DMS79 treated with DMSO at 0.1 percent for 48 hours (cell line): Measurements from ENCODE around the gene MLKL.
"Not testable (repeated sequence)": the region's sequence is repeated elsewhere in the genome, so short reads cannot be mapped to it uniquely, and the experiment has no call there.

Experiments
- DNase-seq: peaks from one replicate; lab custom pipeline; 2025; lab: John Stamatoyannopoulos, UW

MLKL gene

DNA sequence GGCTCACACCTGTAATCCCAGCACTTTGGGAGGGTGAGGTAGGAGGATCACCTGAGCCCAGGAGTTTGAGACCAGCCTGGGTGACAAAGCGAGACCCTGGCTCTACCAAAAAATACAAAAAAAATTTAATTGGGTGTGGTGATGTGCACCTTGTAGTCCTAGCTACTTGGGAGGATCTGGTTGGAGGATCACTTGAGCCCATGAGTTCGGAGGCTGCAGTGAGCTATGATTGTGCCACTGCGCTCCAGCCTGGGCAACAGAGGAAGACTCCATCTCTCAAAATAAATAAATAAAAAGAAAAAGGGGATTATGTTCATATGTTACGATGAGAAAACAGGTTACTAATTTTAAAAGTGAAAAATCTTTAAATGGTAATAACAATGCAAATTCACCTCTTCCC lies 996 bp downstream of the MLKL start:
- DNase-seq: no peak

DNA sequence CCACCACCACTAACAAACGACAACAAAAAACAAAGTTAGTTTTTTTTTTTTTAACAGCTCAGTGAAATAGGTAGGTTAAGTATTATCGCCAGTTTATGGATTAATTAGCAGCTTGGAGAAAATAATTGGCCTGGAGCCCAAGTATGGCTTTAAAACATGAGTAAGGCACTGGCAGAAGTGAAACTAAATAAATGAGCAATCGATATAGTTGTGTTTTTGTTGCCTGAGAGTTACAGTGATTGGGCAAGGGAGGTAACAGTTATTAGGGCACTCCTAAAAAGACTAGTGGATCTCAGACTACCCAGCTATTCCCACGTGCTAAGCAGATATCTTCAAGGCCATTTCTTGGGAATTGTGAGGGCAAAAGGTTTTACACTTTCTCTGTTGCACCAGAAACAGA lies 2.4 kb downstream of the MLKL start:
- DNase-seq: no peak

DNA sequence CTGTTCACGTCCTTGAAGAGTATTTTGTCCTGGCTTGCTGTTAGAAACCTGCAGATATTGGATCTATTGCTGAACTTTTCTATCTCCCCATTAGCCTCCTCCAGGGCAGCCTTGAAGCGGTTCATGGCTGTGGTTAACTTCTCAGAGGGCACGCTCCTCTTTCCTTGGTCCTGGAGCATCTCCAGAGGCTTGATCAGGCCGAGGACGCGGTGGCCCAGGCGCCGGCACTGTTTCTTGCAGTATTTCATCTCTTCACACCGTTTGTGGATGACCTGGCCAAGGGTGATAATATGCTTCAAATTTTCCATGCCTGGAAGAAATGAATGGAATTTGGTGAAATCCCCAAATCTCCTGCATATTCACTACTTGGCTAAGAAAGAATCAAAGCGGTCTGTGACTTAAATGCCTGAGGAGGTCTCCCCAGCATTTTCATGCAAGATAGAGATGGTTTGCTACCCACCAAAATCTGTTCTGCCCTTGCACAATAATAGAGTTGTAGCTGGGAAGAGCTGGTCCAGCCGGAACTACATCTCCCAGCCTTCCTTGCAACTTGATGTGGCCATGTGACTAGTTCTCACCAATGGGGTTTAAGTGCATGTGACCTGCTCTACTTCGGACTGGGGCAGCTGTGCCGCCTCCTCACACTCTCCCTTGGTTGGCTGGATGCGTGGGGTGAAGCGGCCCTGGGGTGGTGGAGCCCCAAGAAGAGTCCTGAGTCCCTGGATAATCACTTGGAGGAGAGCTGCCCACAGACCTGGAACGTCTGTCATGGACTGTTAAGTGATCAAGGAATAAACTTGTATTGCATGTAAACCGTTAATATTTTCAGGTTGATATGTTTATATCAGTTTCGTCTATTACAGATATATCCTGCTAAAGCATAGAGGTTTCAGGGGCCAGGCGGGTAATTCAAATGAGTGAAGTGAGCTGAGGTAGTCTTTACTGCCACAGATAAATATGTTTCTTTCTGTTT lies 4.9 kb downstream of the MLKL start:
- no peak for DNase-seq

DNA sequence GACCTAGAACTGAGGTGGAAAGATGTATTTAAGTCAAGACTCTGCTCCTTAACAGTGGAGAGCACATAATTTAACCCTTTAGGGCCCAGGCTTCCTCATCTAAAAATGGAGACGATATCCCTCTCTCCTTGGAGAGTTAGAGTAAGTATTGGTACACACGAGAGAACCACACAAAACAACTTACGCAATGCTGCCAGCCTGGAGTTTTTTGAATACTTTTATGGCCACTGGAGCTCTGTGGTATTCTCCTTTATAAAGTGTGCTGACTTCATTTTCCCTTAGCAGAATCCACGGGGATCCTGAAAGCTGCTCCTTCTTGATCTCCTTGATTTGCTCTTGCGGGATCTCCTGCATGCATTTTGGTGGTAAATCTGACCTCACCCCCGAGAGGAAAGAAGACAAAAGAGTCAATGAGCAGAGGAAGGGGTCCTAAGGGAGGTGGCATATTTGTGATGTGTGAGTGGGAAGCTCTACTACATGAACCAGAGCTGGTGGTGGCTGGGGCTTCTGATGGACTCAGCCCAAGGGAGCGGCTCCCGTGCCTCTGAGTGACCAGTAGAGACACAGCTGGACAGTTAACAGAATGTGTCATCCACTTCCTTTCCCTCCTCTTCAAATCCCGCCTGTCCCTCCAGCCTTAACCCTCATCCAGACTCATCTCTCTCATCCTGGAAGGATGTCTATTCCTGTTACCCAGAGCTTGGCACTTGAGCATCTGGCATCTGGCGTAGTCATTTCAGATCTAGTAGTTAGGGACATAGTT lies 9.4 kb downstream of the MLKL start:
- no peak for DNase-seq

DNA sequence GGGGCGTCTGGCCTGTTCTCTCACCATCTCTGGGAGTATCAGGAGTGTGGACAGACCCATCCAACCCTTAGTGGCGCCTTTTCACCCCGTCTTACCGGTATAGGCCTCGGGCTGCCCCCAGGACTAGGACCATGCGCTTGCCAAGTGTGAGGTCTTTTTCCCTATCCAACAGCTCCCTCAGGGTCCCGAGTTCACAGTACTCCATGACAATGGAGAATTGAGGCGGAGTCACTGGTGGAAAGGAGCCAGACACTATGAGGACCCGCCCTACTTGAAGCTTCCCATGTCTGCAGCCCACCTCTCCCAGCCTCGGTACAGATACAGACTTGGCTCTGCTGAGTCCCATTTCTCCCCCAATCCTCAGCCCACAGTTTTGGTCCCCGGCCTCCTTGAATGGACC lies 18.1 kb downstream of the MLKL start:
- no peak for DNase-seq

DNA sequence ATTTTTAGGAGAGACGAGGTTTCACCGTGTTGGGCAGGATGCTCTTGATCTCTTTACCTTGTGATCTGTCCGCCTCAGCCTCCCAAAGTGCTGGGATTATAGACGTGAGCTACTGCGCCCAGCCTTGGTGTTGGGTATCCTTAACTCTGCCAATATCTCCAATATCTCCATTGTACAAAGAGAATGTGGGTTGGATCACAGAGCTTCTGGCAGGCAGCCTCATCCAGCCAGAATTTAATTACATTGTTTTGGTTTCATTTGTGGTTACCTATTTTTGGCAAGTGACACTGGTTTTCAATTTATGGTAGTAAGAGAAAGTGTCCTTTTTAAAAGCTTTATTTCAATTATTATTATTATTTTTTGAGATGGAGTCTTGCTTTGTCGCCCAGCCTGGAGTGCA lies 20.0 kb downstream of the MLKL start:
- DNase-seq: no peak

DNA sequence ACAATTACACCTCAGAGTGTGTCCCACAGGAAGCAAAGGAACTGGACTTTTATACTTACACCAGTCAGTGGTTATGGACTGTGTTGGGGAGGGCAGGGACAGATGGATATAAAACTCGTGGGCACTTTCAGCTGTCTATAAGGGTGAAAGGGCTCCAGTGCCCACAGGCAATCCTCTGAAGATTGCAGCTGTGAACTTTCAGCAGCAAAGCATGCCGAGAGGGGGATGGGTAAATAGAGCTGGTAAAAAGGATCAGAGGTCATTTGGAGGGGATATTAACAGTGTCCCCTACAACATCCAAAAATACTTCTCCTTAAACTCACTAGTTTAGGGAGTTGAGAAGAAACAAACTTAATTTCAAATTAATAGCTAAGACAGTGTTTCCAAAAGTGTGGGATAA lies 20.7 kb downstream of the MLKL start:
- DNase-seq: no peak

DNA sequence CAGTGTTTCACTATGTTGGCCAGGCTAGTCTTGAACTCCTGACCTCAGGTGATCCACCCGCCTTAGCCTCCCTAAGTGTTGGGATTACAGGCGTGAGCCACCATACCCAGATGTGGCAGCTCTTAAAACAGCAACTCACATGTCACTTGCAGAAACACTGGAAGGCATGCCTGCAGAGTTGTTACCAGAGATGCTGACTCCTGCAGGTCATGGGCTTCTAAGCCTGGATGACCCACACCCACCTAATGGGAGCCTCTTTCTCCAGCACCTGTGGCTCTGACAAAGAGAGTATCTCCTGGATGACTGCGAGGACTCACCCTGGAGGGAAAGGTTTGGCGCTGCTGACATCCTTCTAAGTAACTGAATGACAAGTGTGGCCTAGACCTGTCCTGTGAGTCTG lies 22.8 kb downstream of the MLKL start:
- no peak for DNase-seq

DNA sequence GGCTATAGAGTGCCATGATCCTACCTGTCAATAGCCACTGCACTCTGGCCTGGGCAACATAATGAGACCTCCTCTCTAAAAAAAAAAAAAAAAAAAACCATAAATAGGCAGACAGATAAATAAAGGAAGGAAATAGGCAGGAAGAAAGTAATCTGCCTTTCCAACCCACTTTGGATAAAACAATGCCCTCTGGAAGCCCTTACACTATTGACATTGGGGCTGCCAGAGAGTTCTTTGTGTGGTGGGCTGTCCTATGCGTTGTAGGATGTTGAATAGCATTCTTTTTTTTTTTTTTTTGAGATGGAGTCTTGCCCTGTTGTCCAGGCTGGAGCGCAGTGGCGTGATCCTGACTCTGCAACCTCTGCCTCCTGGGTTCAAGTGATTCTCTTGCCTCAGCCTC lies 26.8 kb downstream of the MLKL start:
- DNase-seq: no peak

DNA sequence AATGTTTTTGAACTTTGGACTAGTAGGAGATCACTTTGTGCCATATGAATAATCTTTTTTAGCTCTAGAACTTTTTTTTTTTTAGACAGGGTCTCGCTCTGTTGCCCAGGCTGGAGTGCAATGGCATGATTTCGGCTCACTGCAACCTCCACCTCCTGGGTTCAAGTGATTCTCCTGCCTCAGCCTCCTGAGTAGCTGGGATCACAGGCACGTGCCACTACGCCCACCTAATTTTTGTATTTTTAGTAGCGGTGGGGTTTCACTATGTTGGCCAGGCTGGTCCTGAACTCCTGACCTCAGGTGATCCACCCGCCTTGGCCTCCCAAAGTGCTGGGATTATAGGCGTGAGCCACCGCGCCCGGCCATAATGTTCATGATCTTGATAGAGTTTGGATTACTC lies 31.8 kb downstream of the MLKL start:
- DNase-seq: not testable (repeated sequence)

DNA sequence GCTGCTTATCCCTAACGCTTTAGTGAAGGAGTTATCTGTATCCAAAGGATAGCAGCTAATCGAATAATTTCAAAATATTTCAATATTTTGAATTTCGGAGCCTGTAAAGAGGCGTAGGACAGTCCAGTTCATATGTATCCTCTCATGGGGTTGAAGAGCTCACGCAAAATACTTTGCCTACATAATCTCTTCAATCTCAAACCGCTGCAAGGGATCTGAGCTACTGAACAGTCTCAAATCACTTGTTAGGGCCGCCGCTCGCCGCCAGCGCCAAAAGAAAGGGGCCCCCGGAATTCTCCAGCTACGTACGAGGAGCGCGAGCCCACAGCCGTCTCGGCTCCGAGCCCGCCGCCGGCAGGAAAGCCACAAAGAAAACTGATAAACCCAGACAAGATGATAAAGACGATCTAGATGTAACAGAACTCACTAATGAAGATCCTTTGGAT lies 33.4 kb downstream of the MLKL start:
- DNase-seq: peak; percentile 40

DNA sequence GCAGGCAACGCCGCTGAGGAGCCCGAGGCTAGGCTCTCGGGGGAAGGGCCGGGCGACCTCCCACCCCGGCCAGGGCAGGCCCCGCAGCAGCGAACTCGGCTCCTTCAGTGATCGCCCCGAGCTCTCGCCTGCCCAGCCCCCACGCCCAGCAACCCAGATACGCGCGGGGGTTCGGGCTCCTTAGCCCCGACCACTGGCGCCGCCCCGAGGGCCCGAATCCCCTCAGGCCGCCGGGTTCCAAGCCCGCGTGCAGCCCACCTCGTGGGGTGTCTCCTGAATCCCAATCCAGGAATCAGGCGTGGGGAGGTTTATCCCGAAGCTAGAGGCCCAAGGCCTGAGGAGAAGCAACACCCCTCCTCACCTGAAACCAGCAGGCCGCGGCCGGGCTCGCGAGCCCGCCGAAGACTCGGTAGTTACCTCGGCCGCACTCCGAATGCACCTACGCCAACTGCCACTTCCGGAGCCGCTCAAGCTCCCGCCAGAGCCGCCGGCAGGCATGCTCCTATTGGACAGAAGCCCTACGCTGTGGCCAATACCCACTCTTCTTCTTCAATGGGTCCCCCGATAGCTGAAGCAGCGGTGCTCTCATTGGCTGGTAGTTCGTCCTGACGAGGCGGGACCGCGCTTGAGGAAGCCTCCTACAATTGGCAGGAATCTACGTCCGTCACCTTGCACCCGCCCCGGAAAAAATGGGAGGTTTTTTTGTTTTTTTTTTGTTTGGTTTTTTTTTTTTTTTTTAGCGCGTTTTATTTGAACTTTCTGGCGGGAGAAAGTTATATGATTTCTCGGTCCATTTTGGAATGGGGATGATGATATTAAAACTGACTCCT lies 34.0 kb downstream of the MLKL start, which contains the start of gene RFWD3:
TSS of gene RFWD3 (minus strand) at position 453 of the 830 bp plus-strand sequence. CDS start 5,428 bp downstream, outside the sequence.
- peak; percentile 88 for DNase-seq

DNA sequence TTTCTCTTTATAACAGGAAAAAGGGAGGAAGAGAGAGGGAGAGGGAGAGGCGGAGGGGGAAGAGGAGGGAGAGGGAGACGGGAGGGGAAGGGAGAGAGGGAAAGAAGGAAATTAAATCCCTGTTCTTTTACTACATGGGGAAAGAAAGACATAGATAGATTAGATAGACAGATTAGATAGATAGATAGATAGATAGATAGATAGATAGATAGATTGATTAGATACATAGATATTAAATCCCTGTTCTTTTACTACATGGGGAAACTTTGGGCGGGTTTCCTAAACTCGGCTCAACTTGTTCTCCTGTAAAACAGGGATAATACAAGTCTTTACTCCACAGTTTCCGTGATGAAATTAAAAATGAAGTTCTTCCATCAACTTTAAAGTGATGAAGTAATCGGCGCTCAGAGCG lies 34.6 kb downstream of the MLKL start:
- no peak for DNase-seq

DNA sequence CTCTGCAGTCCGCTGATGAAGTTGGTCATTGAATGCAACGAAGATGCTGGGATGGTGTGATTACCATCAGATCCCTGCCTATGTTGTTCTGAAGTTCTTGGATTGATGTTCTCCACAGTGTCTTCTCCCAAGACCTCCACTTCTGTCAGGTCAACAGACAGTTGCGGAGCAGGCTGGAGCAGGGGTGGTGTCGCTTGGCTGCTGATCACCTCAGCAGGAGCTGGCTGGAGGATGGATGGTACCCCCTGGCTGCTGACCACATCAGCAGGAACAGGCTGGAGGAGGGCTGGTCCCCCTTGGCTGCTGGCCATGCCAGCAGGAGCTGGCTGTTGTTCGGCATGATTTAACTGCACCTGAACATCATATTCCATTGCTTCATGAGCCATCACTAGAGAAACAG lies 39.6 kb downstream of the MLKL start:
- no peak for DNase-seq

DNA sequence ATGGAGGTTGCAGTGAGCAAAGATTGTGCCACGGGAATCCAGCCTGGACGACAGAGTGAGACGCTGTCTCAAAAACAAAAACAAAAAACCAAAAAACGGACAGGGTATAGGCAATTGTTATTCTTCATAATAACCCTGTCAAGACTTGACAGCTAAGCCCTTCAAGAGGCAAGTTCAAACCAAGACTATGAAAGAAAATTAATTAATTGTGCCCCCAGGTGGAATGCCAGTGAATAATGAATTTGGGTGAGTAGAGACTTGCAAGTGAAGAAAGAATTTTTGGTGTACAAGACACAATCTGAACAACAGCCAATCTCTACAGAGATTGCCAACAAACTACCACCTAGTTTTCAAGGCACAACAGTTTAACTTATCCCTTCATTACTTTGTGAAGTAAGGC lies 40.3 kb downstream of the MLKL start:
- DNase-seq: no peak

DNA sequence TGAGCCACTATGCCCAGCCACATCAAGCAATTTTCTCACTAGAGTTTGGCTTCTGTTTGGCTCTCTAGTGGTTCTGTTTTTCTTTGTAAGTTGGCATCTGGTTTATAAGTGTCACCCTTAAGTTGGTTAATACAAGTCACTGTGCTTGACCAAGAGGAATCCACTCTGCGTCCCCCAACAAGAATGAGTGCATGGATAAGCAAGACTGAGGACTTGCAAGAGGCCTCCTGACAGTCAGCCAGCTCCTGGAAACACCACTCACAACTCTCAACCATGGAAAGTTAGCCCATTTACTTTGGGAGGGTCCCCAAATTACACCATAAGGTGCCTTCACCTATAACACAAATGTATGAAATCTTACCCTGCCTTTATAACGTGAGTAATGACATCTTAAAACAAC lies 41.6 kb downstream of the MLKL start:
- DNase-seq: no peak

DNA sequence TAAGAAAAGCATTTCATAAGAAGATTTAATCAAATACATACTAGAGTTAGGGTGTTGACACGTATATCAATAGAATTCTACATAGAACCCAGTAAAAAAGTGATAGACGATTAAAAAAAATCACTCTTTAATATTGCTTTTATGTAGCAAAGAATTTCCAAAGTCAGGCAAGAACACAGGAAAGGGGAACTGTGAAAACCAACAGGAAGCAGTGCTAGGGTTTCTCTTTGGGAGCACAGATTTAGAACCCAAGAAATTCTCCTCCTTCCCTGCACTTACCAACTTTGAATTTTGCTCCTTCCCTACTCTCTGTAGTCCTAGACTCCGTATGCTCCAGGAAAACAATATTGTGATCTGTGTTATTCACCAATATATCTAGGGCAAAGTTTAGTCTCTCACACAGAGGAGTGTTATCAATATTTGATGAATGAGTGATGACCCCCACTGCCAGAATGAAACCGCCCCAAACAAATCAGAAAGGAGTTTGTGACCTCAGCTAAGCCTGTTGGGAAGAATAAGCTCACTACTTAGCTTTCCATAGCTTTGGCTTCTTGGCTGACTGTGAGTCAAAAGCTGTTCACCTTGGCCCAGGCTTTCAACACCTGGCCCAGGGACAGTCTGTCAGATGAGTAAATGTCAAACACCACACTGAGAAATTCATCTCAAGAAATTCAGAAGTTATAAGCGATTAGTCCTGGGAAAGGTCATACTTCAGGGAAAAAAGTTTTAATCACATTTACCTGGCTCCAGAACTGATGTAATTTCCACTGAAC lies 42.6 kb downstream of the MLKL start:
- DNase-seq: no peak

DNA sequence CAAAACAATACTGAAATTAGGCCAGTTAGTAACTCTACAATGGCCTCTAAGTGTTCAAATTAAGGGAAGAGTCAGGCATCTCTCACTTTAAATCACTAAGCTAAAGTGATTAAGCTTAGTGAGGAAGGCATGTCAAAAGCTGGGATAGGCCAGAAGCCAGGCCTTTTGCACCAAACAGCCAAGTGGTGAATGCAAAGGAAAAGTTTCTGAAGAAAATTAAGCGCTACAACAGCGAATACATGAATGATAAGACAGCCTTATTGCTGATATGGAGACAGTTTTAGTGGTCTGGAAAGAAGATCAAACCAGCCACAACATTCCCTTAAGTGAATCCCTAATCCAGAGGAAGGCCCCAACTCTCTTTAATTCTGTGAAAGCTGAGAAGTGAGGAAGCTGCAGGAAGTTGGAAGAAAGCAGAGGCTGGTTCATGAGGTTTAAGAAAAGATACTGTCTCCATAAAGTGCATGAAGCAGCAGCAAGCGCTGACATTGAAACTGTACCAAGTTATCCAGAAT lies 46.1 kb downstream of the MLKL start:
- no peak for DNase-seq

DNA sequence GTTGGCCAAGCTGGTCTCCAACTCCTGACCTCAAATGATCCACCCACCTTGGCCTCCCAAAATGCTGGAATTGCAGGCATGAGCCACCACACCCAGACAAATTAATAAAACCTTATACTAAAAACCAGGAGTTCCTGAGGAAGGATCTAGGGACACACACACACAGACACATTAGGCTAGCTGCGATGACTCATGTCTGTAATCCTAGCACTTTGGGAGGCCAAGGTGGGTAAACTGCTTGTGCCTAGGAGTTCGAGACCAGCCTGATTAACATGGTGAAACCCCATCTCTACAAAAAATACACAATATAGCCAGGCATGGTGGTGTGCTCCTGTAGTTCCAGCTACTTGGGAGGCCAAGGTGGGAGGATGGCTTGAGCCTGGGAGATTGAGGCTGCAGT lies 47.8 kb downstream of the MLKL start:
- not testable (repeated sequence) for DNase-seq

DNA sequence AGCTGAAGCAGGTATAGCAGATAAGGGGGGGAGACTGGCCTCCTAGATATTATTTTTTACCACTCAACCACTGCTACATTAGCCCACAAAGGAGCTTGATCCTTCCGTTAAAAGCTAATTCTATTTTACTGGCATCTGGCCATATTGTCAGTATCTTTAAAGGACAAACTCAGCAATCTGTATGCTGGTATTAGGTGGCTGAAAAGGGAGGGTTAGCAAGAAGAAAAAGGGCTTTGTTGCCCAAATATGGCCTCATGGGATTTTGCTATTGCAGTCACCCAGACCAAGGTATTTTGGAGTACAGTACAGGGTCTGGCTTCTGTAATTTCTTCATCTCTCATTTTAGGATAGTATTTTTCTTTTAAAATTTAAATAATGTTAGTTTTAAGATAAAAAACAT lies 48.4 kb downstream of the MLKL start:
- no peak for DNase-seq

DNA sequence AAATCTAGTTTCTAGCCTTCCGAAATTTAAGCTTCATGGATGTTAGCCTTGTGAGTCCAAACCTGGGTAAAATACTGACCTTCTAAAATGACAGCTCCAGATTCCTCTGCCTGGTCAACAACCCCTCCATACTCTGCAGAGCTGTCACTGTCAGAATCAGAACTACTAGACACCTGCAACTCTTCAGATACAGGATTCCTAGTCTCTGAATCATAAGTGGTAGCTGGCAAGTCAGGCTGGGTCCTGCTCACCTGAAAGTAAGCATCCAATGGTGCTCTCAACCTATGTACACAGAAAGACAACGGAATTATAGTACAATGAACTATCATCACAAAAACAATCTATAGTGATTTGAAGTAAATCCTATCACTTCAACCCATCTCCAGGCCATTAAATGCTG lies 48.8 kb downstream of the MLKL start:
- no peak for DNase-seq
